PC-3 (cell line): Measurements from ENCODE around the gene MDM1.

Source experiments
- EZH2 ChIP-seq: fragments of 300-600 bp; sonication (generic); IDR thresholded peaks from one replicate; pipeline ENCODE4 v1.6.1; 2017; ENCODE audit warnings: antibody characterized with exemption, mild to moderate bottlenecking, low read length; ENCODE audit not compliant: unreplicated experiment
- TF ChIP-seq, protein P1 (sequence below): fragments of 300-600 bp; sonication (generic); conservative IDR thresholded peaks from 2 replicates; pipeline ENCODE4 v1.5.1; 2017; ENCODE audit warnings: antibody characterized with exemption, low read depth, mild to moderate bottlenecking, low read length

DNA sequence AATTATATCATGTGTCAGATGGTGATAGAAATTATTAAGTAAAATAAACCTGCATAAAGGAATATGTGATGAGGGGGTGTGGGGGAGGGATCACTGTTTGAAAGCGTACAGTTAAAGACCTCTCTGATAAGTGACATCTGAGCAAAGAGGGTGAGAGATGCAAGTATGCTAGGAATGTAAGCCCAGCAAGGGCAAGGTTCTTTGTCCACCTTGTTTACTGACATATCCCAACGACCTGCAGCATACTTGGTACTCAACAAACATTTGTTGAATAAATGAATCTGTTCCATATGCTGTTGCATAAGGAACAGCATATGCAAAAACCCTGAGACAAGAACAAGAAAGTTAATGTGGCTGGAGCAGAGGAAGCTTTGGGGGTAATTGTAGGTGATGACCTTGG, 12.0 kb upstream of the MDM1 start:
- no peak for TF ChIP-seq EZH2
- TF ChIP-seq, protein P1, sequence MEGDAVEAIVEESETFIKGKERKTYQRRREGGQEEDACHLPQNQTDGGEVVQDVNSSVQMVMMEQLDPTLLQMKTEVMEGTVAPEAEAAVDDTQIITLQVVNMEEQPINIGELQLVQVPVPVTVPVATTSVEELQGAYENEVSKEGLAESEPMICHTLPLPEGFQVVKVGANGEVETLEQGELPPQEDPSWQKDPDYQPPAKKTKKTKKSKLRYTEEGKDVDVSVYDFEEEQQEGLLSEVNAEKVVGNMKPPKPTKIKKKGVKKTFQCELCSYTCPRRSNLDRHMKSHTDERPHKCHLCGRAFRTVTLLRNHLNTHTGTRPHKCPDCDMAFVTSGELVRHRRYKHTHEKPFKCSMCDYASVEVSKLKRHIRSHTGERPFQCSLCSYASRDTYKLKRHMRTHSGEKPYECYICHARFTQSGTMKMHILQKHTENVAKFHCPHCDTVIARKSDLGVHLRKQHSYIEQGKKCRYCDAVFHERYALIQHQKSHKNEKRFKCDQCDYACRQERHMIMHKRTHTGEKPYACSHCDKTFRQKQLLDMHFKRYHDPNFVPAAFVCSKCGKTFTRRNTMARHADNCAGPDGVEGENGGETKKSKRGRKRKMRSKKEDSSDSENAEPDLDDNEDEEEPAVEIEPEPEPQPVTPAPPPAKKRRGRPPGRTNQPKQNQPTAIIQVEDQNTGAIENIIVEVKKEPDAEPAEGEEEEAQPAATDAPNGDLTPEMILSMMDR: no peak
